Measurements from ENCODE around the gene SLC5A8.
"Not testable (repeated sequence)": the region's sequence is repeated elsewhere in the genome, so short reads cannot be mapped to it uniquely, and the experiment has no call there.

SLC5A8 gene

GRCh38 chr12:101172316-101172715 lies 37.7 kb downstream of the SLC5A8 start:
- DNase-seq (ENCODE audit: low spot score): peak; percentile 73

- DNase-seq (ENCODE audit: low spot score): no peak
These were observed 42.0 kb downstream of the SLC5A8 start for GRCh38 chr12:101168001-101168400.

DNA sequence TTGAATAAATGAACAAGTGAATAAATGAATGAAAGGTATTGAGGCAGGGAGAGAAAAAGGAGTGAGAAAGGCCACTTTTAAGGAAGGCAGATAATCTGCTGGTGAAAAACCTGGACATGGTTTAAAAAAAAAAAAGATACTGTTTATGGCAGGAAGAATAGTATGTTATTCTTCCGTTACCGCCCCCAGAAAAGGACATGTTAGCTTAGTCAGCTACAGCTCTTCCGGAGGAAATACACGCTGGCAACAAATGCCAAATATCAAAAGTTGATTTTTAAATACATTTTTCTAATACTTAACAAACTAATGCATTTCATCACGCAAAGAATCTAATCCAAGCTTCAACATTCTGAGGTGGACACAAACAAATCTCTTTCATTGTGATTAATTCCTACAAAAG lies 43.2 kb downstream of the SLC5A8 start:
- no peak for DNase-seq (ENCODE audit: low spot score)

DNA sequence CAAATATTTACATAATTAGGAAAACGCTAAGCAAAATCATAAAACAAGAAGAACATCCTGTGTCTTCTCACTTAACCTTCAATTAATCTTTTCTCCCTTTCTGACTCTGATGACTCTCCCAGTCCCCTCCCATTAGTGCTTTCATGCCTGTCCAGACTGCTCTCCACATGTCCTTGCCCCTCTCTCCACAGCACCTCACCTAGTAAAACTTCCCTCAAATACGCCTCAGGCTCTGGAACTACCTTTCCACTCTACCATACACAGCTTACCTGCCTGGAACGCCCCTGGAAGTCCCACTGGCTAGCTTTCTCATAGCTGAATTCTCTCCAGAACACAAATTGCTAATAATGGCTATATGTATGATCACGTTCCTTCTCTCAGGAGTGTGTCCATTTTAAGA lies 44.7 kb downstream of the SLC5A8 start:
- DNase-seq (ENCODE audit: low spot score): no peak

DNA sequence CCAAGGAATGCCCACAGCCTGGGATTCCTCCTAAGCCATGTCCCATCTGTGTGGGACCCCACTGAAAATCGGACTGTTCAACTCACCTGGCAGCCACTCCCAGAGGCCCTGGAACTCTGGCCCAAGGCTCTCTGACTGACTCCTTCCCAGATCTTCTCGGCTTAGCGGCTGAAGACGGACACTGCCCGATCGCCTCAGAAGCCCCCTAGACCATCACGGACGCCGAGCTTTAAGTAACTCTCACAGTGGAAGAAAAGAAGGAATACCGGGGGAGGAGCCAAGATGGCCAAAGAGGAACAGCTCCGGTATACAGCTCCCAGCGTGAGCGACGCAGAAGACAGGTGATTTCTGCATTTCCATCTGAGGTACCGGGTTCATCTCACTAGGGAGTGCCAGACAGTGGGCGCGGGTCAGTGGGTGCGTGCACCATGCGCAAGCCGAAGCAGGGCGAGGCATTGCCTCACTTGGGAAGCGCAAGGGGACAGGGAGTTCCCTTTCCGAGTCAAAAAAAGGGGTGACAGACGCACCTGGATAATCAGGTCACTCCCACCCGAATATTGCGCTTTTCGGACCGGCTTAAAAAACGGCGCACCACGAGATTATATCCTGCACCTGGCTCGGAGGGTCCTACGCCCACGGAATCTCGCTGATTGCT lies 64.1 kb downstream of the SLC5A8 start:
- DNase-seq (ENCODE audit: low spot score): not testable (repeated sequence)

- DNase-seq (ENCODE audit: low spot score): no peak
These were observed 82.4 kb downstream of the SLC5A8 start for GRCh38 chr12:101127521-101128219.

DNA sequence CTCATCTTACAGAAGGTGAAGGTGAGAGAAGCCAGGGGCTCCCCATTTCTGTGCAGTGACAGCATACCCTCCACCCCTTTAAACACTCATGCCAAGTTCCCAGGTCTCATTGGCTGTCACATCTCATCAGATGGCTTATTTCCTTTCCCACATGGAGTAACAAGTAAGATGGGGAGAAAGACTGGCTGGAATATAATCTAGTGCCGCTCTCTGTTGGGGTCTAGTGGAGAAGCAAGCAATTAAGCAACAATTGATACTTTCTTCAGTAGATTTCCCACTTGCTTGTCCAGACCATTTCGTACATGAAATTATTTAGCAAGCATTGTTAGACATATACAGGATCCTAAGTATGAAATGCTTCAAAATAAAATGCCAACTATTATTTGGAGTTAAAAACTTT lies 92.2 kb downstream of the SLC5A8 start:
- no peak for DNase-seq (ENCODE audit: low spot score)

- DNase-seq (ENCODE audit: low spot score): no peak
These were observed 93.1 kb downstream of the SLC5A8 start for GRCh38 chr12:101116911-101117310.

DNA sequence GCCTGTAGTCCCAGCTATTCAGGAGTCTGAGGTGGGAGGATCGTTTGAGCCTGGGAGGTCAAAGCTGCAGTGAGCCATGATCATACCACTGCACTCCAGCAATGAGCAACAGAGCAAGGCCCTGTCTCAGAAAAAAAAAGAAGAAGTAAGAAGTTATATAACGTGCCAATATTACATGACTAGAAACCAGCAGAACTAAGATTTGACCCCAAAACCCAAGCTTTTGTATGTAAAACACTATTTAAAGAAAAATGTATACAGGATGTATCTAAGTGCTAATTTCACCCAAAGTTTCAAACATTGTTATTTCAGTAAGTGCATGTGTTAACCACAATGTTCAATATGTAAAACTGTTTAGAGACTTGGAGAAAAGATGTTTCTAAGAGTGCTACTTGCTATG lies 94.7 kb downstream of the SLC5A8 start:
- DNase-seq (ENCODE audit: low spot score): no peak

DNA sequence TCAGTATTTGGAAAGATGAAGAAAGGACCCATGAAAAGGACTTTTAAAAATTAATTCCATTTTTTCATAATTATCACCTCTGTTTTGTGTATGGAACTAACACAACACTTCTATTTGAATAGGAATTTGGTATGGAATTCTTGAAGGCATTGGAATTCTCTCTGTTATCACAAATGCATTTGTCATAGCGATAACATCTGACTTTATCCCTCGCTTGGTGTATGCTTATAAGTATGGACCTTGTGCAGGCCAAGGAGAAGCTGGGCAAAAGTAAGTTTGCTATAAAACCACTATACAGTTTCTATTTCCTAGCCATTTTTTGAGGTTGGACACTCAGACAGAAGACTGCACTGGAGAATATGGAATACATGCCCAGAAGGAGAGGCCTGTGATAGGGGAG lies 98.6 kb downstream of the SLC5A8 start:
- no peak for DNase-seq (ENCODE audit: low spot score)

DNA sequence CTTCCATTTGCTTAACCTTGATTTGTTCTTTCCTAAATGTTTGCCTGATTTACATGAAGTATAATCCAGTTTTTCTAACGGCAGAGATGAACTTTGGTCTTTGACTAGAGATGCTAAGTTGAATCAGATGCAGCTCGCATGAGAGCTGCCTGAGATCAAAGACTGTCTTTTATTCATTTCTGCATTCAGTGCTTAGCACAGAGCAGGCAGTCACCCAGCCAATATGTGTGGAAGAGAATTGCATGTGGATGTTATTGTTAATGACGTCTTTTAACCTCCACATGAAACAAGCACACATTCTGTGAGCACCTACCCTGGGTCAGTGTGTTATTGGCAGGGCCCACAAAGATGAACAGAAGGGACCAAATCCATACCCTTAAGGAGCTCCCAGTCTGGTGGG lies 99.2 kb downstream of the SLC5A8 start:
- no peak for DNase-seq (ENCODE audit: low spot score)

DNA sequence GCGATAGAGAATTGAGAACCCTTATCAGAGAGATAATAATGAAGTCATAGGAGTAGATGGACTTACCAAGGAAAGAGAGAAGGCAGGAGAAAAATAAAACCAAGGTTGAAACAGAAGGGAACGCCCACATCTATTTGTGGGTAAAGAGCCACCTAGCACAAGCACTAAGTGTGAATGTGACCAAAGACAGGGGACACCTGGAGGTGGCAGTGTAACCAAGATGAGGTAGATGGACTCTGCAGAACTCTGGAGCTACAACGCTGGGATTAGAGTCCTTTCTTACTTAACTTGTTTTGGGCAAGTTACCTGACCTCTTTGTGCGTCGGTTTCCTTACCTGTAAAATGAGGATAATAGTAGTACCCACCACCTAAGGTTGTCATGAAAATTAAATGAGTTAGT lies 101.9 kb downstream of the SLC5A8 start:
- no peak for DNase-seq (ENCODE audit: low spot score)

- no peak for DNase-seq (ENCODE audit: low spot score)
These were observed 102.8 kb downstream of the SLC5A8 start for GRCh38 chr12:101107032-101107763.
